ENCODE data around the gene ZFAND3.

Gene ZFAND3

DNA sequence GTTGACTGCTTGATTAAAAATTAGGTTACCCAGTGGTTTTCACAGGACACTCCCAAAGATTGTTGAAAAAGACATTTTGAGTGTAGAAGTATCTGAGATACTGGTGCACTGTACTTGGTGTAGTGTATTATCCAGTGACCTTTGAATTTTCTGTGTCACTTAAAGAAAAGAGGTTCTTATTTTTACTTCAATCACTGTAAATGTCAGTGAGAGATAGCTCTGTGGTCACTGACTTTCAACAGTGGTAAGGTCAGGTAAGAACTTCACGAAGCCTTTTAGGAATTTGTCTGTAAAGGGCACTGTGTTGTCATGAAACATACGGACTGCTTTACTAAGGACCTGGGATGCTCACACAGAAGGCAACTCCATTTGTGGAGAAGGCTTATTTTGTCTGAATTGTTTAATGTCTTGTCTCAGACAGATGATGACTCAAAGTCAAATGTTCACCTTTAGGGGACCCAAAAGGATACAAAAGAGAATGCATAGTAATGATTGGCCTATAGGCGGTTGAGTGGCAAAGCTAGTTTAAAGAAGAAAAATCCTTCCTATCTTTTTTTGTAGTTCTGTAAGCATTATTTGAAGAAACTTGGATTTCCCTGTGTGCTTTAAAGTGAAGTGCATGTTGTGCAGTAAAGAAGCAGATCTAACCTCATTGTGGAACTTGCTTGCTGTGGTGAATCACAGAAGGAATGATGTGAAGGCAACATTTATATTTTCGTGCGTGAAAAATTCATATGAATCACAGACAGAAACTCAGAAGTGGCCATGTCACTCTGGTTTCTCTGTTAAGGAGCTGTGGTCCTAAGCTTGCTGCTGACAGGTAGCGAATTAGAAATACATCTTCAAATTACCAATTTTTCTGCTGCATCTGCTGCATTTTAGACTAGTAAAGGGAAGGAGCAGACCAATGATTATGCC is 47.3 kb downstream of the ZFAND3 start:
- TF ChIP-seq, protein P1, sequence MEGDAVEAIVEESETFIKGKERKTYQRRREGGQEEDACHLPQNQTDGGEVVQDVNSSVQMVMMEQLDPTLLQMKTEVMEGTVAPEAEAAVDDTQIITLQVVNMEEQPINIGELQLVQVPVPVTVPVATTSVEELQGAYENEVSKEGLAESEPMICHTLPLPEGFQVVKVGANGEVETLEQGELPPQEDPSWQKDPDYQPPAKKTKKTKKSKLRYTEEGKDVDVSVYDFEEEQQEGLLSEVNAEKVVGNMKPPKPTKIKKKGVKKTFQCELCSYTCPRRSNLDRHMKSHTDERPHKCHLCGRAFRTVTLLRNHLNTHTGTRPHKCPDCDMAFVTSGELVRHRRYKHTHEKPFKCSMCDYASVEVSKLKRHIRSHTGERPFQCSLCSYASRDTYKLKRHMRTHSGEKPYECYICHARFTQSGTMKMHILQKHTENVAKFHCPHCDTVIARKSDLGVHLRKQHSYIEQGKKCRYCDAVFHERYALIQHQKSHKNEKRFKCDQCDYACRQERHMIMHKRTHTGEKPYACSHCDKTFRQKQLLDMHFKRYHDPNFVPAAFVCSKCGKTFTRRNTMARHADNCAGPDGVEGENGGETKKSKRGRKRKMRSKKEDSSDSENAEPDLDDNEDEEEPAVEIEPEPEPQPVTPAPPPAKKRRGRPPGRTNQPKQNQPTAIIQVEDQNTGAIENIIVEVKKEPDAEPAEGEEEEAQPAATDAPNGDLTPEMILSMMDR (IDR thresholded peaks at IDR 0.05; ENCODE audit: low read depth, low read length), result no peak

DNA sequence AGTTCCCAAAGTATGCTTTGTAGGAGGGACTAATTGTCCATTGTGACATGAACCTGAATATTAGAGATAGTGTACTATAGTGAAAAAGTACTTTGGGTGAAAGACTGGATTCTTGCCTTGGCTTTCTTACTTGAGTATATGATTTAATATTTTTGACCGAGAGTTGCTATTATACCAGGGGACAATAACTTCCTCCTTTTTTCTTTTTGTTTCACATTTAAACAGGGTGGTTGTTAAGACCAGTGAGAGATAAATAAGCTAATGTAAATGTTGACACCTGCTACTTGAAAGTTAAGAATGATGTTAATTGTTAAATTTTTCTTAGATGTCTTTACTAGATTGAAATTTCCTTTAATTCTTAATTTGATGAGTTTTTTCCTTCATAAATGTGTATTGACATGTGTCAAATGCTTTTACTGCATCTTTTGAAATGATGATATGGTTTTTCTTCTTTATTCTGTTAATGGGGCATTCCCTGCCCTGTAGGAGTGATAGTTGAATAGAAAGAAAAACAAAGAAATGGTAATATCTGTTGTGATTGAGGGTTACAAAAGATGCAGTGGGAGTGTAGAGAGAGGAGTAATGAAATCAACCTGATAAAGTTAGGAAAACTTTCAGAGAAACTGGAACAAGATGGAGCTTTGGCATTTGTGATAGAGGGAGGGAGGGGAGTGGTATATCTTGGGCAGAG is 48.4 kb downstream of the ZFAND3 start:
- DNase-seq (ENCODE audit: extremely low read depth, low read depth), result no peak
- TF ChIP-seq, protein P1 (IDR thresholded peaks at IDR 0.05; ENCODE audit: low read depth, low read length), result no peak

More for the DNA sequence above, 47.3 kb downstream of the ZFAND3 start:
- DNase-seq (ENCODE audit: extremely low read depth, low read depth), result no peak

DNA sequence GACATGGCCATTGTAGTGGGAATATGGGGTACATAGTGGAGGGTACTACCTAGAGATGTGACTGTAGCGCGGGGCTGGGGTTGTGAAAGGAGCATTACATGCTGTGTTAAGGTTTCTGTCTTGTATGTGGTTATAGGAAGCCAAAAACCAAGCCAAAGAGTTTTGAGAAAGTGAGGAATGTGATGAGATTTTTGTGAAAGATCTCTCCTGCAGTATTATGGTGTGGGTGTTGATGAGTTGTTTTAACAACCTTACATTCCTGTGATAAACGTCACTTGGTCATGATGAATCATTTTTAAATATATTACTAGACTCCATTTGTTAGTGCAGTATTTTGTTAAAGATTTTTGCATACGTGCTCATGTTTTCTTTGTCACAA is 48.9 kb downstream of the ZFAND3 start:
- TF ChIP-seq, protein P1 (IDR thresholded peaks at IDR 0.05; ENCODE audit: low read depth, low read length), result no peak
- DNase-seq (ENCODE audit: extremely low read depth, low read depth), result no peak

DNA sequence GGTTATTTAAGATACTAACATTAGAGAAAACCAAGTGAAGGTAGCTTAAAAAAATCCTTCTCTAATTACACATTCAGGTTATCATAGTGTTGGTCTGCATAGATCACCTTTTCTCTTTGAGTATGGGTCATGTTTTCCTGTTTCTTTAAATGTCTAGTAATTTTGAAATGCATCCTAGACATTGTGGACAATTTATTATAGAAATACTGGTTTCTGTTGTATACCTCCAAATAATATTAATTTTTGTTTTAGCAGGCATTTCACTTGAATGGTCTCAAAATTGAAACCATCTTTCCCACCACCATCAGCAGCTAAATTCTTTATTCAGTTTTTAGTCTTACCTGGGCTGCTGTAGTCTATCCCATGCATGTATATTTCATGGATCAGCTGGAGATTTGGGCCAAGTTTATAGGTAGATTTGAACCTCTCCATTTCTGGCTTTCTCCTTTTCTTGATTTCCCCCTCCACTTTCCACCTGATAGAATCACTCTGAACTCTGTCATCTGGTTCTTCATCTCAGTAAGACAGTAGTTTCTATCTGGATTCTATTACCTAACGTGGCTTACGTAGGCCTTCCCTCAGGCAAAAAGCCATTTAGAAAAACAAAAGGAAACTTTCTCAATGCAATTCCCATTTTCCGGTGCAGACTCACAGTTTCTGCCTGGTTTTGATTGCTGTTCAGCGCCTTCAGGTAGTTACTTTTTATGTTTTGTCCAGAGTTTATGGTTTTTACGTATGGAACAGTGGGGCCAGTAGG is 52.3 kb downstream of the ZFAND3 start:
- DNase-seq (ENCODE audit: extremely low read depth, low read depth), result no peak
- TF ChIP-seq, protein P1 (IDR thresholded peaks at IDR 0.05; ENCODE audit: low read depth, low read length), result no peak

DNA sequence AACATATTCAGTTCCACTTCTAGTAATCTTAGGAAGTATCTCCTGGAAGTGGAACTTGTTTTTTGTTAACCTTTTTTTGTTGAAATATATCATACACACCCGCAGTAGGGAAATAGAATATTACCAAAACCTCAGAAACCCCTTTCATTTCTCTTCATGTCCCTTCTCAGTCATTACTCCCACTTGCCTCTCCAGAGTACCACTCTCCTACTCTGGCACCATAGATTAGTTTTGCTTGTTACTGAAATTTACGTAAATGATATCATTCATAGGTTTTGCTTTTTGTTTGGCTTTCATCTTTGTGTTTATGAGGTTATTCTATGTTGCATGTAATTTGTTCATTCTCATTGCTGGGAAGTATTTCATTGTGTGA is 52.8 kb downstream of the ZFAND3 start:
- DNase-seq (ENCODE audit: extremely low read depth, low read depth), result no peak
- TF ChIP-seq, protein P1 (IDR thresholded peaks at IDR 0.05; ENCODE audit: low read depth, low read length), result no peak

DNA sequence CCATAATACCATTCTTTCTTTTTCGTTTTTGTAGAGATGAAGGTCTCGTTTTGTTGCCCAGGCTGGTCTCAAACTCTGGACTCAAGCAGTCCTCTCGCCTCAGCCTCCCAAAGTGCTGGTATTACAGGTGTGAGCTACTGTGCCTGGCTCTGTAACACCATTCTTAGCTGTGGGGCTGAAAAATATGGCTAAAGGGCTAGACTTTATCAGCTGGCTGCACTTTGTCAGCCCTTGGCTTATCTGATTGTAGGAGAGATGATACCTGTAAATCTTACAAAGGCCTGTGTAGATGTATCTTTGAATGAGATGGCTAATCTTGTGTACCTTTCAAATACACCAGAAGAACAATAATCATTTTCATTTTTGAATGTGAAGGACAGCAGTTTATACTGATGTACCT is 55.2 kb downstream of the ZFAND3 start:
- TF ChIP-seq, protein P1 (IDR thresholded peaks at IDR 0.05; ENCODE audit: low read depth, low read length), result no peak
- no peak for DNase-seq (ENCODE audit: extremely low read depth, low read depth)

Measured in AG09319 (cell line).